H9 (cell line): ENCODE data around the gene PANX2. TPM values are rescaled to one million over a fixed set of nuclear protein-coding genes. Genes with fewer than 3 reads are reported as not detected.

Experiments used
- DNase-seq: peaks from one replicate; pipeline ENCODE4 v3.0.0-alpha.2; 2017
- H2AFZ ChIP-seq: one replicate; pipeline ENCODE4 v1.6.1; 2013; ENCODE audit warnings: mild to moderate bottlenecking, low read length, control low read depth, moderate library complexity
- H2AK5ac ChIP-seq: 2 replicates; pipeline ENCODE4 v1.6.1; 2013; ENCODE audit warnings: low read length, control low read depth, mixed read lengths; ENCODE audit not compliant: insufficient read length
- H2BK120ac ChIP-seq: one replicate; pipeline ENCODE4 v1.6.1; 2013; ENCODE audit warnings: low read depth, mild to moderate bottlenecking, low read length, control low read depth, inconsistent platforms; ENCODE audit not compliant: poor library complexity, severe bottlenecking
- H2BK12ac ChIP-seq: 2 replicates; pipeline ENCODE4 v1.6.1; 2013; ENCODE audit warnings: low read length, control low read depth, mixed read lengths, low read depth; ENCODE audit not compliant: insufficient read length
- H2BK15ac ChIP-seq: 2 replicates; pipeline ENCODE4 v1.6.1; 2013; ENCODE audit warnings: low read depth, low read length, control low read depth
- H2BK20ac ChIP-seq: one replicate; pipeline ENCODE4 v1.6.1; 2013; ENCODE audit warnings: low read depth, mild to moderate bottlenecking, low read length, control low read depth, inconsistent platforms; ENCODE audit not compliant: poor library complexity, severe bottlenecking
- H2BK5ac ChIP-seq: 2 replicates; pipeline ENCODE4 v1.6.1; 2013; ENCODE audit warnings: low read length, control low read depth, mixed read lengths; ENCODE audit not compliant: insufficient read length
- H3K14ac ChIP-seq: 2 replicates; pipeline ENCODE4 v1.6.1; 2013; ENCODE audit warnings: low read length, control low read depth; ENCODE audit not compliant: insufficient read depth
- H3K18ac ChIP-seq: 2 replicates; pipeline ENCODE4 v1.6.1; 2013; ENCODE audit warnings: low read depth, mild to moderate bottlenecking, mixed read lengths, low read length, control low read depth; ENCODE audit not compliant: insufficient read length
- H3K23ac ChIP-seq: 2 replicates; pipeline ENCODE4 v1.6.1; 2013; ENCODE audit warnings: low read length, control low read depth, mixed read lengths, low read depth; ENCODE audit not compliant: insufficient read length
- H3K23me2 ChIP-seq: 2 replicates; pipeline ENCODE4 v1.6.1; 2013; ENCODE audit warnings: low read depth, mild to moderate bottlenecking, mixed read lengths, low read length, control low read depth; ENCODE audit not compliant: insufficient read length, poor library complexity, severe bottlenecking
- H3K27ac ChIP-seq: 2 replicates; pipeline ENCODE4 v1.5.1; 2013; ENCODE audit warnings: low read length, control low read depth, mixed read lengths, low read depth; ENCODE audit not compliant: insufficient read length
- H3K27me3 ChIP-seq: 2 replicates; pipeline ENCODE4 v1.6.1; 2013; ENCODE audit warnings: low read length, control low read depth, inconsistent platforms; ENCODE audit not compliant: insufficient read depth
- H3K4ac ChIP-seq: 2 replicates; pipeline ENCODE4 v1.6.1; 2013; ENCODE audit warnings: low read depth, mild to moderate bottlenecking, control low read depth, inconsistent platforms, low read length, moderate library complexity
- H3K4me1 ChIP-seq: 2 replicates; pipeline ENCODE4 v1.6.1; 2013; ENCODE audit warnings: low read length, control low read depth, inconsistent platforms; ENCODE audit not compliant: insufficient read depth
- H3K4me2 ChIP-seq: 2 replicates; pipeline ENCODE4 v1.6.1; 2013; ENCODE audit warnings: low read length, control low read depth, mixed read lengths; ENCODE audit not compliant: insufficient read length, insufficient read depth
- H3K56ac ChIP-seq: 2 replicates; pipeline ENCODE4 v1.6.1; 2013; ENCODE audit warnings: low read depth, mild to moderate bottlenecking, mixed read lengths, low read length, control low read depth; ENCODE audit not compliant: insufficient read length
- H3K79me1 ChIP-seq: 2 replicates; pipeline ENCODE4 v1.6.1; 2013; ENCODE audit warnings: low read depth, mild to moderate bottlenecking, moderate library complexity, low read length, control low read depth, inconsistent platforms; ENCODE audit not compliant: insufficient read depth, poor library complexity, severe bottlenecking
- H3K79me2 ChIP-seq: 2 replicates; pipeline ENCODE4 v1.6.1; 2013; ENCODE audit warnings: low read length, control low read depth, inconsistent platforms; ENCODE audit not compliant: insufficient read depth
- H3K9ac ChIP-seq: 2 replicates; pipeline ENCODE4 v1.6.1; 2013; ENCODE audit warnings: low read length, control low read depth, mixed read lengths; ENCODE audit not compliant: insufficient read length; ENCODE audit errors: extremely low read depth
- H3K9me3 ChIP-seq: one replicate; pipeline ENCODE4 v1.6.1; 2013; ENCODE audit warnings: low read depth, low read length, inconsistent platforms; ENCODE audit not compliant: control insufficient read depth
- H3T11ph ChIP-seq: one replicate; pipeline ENCODE4 v1.6.1; 2013; ENCODE audit warnings: mild to moderate bottlenecking, low read length, control low read depth, inconsistent platforms
- H4K20me1 ChIP-seq: one replicate; pipeline ENCODE4 v1.6.1; 2013; ENCODE audit not compliant: control insufficient read depth, insufficient read length, insufficient read depth
- H4K5ac ChIP-seq: 2 replicates; pipeline ENCODE4 v1.6.1; 2013; ENCODE audit warnings: low read depth, mild to moderate bottlenecking, mixed read lengths, low read length, control low read depth; ENCODE audit not compliant: insufficient read length
- H4K8ac ChIP-seq: replicated peaks from 2 replicates; pipeline ENCODE4 v1.6.1; 2013; ENCODE audit warnings: low read length, control low read depth, mixed read lengths, low read depth; ENCODE audit not compliant: insufficient read length
- H4K91ac ChIP-seq: 2 replicates; pipeline ENCODE4 v1.6.1; 2013; ENCODE audit warnings: low read depth, mild to moderate bottlenecking, moderate library complexity, mixed read lengths, low read length, control low read depth; ENCODE audit not compliant: insufficient read length
- H3K27ac Mint-ChIP-seq, 3 experiments: 2 replicates in 2 of 3; 3 replicates in 1 of 3; pipeline ENCODE4 v1.8.0; 2020 to 2021; ENCODE audit warnings: mixed read lengths in 3 of 3, mild to moderate bottlenecking in 1 of 3, moderate library complexity in 1 of 3
- H3K27me3 Mint-ChIP-seq: 2 replicates; pipeline ENCODE4 v1.8.0; 2021; ENCODE audit warnings: low read depth, mild to moderate bottlenecking, moderate library complexity, mixed read lengths
- H3K36me3 Mint-ChIP-seq, 3 experiments: 2 replicates in 2 of 3; 3 replicates in 1 of 3; pipeline ENCODE4 v1.8.0; 2020 to 2021; ENCODE audit warnings: low read depth in 3 of 3, mixed read lengths in 3 of 3; ENCODE audit not compliant: insufficient read depth in 1 of 3
- H3K4me1 Mint-ChIP-seq, 2 experiments: 2 replicates each; pipeline ENCODE4 v1.8.0; 2020; ENCODE audit warnings: mixed read lengths in 2 of 2
- H3K4me3 Mint-ChIP-seq, 2 experiments: 2 replicates in 1 of 2; 3 replicates in 1 of 2; pipeline ENCODE4 v1.8.0; 2020 to 2021; ENCODE audit warnings: mild to moderate bottlenecking in 2 of 2, mixed read lengths in 2 of 2, moderate library complexity in 1 of 2
- H3K9me3 Mint-ChIP-seq, 2 experiments: 2 replicates in 1 of 2; 3 replicates in 1 of 2; pipeline ENCODE4 v1.8.0; 2020; ENCODE audit warnings: mild to moderate bottlenecking in 2 of 2, mixed read lengths in 2 of 2, moderate library complexity in 1 of 2
- CTCF ChIP-seq: fragments of 200-600 bp; sonication (generic); conservative IDR thresholded peaks from 3 replicates; pipeline ENCODE4 v1.8.0; 2021; ENCODE audit warnings: antibody characterized with exemption, mild to moderate bottlenecking
- WGBS: extraction: QIAGEN DNeasy Blood & Tissue Kit; methylation state at CpG from one replicate; pipeline ENCODE4 v1.1.7; 2013; ENCODE audit warnings: missing lambda C conversion rate, low lambda C conversion rate, mixed read lengths; ENCODE audit not compliant: insufficient read length; ENCODE audit errors: extremely low coverage; 5-methylcytosine and 5-hydroxymethylcytosine counted together
- total RNA-seq: library from RNA; stranded (reverse); gene quantifications from 2 replicates; pipeline ENCODE4 v1.2.1, GENCODE V29; 2021

PANX2 gene
- total RNA-seq, 1 experiment from 2014 or later: 8.0 TPM

DNA sequence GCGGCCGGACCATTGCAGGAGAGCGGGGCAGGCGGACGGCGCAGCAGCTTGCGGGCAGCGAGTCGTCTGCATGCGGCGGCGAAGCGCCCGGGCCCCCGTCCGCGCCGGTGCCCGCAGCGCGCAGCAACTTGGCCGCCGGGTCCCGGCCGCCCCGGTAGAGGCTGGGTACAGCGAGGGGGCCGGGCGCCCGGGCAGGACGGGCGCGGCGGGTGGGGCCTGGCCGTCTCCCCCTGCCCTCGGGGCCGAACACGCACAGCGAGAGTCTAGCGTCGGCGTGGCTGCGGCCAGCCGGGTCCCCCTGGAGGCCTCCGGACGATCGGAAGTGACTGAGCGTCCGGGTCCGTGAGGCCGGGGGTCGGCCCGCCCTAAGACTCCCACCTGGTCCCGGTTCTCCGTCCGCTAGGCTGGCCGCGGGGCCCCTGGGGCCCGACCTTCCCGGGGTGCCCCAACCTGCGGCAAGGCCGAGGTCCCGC lies 14.4 kb downstream of the PANX2 start:
- no peak overlapping the region for H2AK5ac ChIP-seq
- H4K20me1 ChIP-seq: no peaks in the 10 kb centered on the region
- H2AFZ ChIP-seq: no peak overlapping the region
- no peaks in the 10 kb centered on the region for H3K79me1 ChIP-seq
- H3T11ph ChIP-seq: no peak overlapping the region
- no peak overlapping the region for H2BK15ac ChIP-seq
- H3K18ac ChIP-seq: no peak overlapping the region
- H2BK5ac ChIP-seq: no peak overlapping the region
- no peak overlapping the region for H3K4ac ChIP-seq
- no peak overlapping the region for H3K27ac ChIP-seq
- H2BK12ac ChIP-seq: no peak overlapping the region
- H4K8ac ChIP-seq: no peak overlapping the region
- no peaks in the 10 kb centered on the region for H3K27me3 ChIP-seq
- Mint-ChIP-seq H3K27me3 (no peaks in the 10 kb centered on the region; the same call in none of the 2 replicates), H3K36me3 (peaks cover 0 to 2% (median under 1%) of the 10 kb centered on the region in 3 experiments; a peak in 3 of 7 replicates), H3K27ac (no peak overlapping the region; a peak in 1 of 7 replicates), H3K9me3 (no peaks in the 10 kb centered on the region; a peak in 1 of 5 replicates), H3K4me1 (peaks cover 10 to 18% of the 10 kb centered on the region in 2 experiments), H3K4me3 (peak overlapping the region in 1 of 2 experiments; percentile 56; a peak in 3 of 5 replicates)
- H3K9ac ChIP-seq: no peak overlapping the region
- no peak overlapping the region for H4K91ac ChIP-seq
- H3K4me1 ChIP-seq: no peaks in the 10 kb centered on the region
- WGBS: no CpG with 5 or more reads among the region's 63 CpGs
- H3K23ac ChIP-seq: no peak overlapping the region
- TF ChIP-seq CTCF: no peak
- peaks cover 17% of the 10 kb centered on the region for H3K23me2 ChIP-seq
- no peak overlapping the region for H4K5ac ChIP-seq
- no peak overlapping the region for H2BK120ac ChIP-seq
- H3K14ac ChIP-seq: no peak overlapping the region
- peaks cover 5% of the 10 kb centered on the region; the same call in 1 of the 2 replicates for H3K79me2 ChIP-seq
- H3K56ac ChIP-seq: no peak overlapping the region
- H2BK20ac ChIP-seq: no peak overlapping the region
- no peaks in the 10 kb centered on the region for H3K9me3 ChIP-seq
- no peak for DNase-seq
- H3K4me2 ChIP-seq: peak overlapping the region; percentile 93
